ENCODE measurements around the gene SIGLEC15.

The SIGLEC15 gene

DNA sequence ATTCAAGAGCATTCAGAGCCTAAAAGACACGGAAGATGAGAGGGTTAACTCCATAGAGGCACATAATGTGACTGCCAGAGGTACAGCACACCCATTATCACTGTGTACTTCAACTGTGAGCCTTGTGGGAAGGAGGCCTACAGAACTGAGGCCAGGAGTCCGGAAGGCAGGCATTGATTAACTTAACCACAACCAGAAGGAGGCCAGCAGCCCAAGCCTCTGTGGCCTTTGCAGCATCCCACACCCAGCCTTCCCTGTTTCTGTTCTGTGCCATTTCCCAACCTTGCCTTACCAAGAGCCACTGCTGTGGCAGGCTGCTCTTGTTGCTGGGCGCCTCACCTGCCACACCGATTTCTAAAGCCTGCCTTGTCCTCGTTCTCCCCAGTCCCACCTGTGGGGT is 27.2 kb downstream of the SIGLEC15 start:
- H3K9ac ChIP-seq (ENCODE audit: low read length), result no peak overlapping the region
- no peak overlapping the region for H3K4me3 ChIP-seq (ENCODE audit: low read length)
- no peaks in the 10 kb centered on the region for H3K79me2 ChIP-seq (ENCODE audit: low read length)
- no peak overlapping the region for H3K4me2 ChIP-seq (ENCODE audit: low read depth, low read length)
- no peak overlapping the region for H2AFZ ChIP-seq (ENCODE audit: low read length)
- no peaks in the 10 kb centered on the region for H3K9me3 ChIP-seq (replicated peaks; ENCODE audit: insufficient read depth, low read length)
- no peaks in the 10 kb centered on the region for H3K4me1 ChIP-seq (ENCODE audit: low read length)
- H3F3A ChIP-seq (ENCODE audit: insufficient read depth, low read length), result no peaks in the 10 kb centered on the region
- H3K9me2 ChIP-seq (replicated peaks; ENCODE audit: insufficient read depth, low read length), result no peaks in the 10 kb centered on the region
- DNase-seq, result no peak
- H3K36me3 ChIP-seq (replicated peaks; ENCODE audit: insufficient read depth, low read length), result no peaks in the 10 kb centered on the region
- no peaks in the 10 kb centered on the region for H3K27me3 ChIP-seq (replicated peaks; ENCODE audit: insufficient read depth, low read length)
- TF ChIP-seq, protein P1, sequence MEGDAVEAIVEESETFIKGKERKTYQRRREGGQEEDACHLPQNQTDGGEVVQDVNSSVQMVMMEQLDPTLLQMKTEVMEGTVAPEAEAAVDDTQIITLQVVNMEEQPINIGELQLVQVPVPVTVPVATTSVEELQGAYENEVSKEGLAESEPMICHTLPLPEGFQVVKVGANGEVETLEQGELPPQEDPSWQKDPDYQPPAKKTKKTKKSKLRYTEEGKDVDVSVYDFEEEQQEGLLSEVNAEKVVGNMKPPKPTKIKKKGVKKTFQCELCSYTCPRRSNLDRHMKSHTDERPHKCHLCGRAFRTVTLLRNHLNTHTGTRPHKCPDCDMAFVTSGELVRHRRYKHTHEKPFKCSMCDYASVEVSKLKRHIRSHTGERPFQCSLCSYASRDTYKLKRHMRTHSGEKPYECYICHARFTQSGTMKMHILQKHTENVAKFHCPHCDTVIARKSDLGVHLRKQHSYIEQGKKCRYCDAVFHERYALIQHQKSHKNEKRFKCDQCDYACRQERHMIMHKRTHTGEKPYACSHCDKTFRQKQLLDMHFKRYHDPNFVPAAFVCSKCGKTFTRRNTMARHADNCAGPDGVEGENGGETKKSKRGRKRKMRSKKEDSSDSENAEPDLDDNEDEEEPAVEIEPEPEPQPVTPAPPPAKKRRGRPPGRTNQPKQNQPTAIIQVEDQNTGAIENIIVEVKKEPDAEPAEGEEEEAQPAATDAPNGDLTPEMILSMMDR (IDR thresholded peaks at IDR 0.05; ENCODE audit: low read length), result no peak
- TF ChIP-seq EZH2 (optimal IDR thresholded peaks at IDR 0.05; ENCODE audit: low read depth, low read length) (no peak), EZH2phosphoT487 (IDR thresholded peaks at IDR 0.05; ENCODE audit: low read length) (no peak)
- H4K20me1 ChIP-seq (ENCODE audit: insufficient read depth, low read length), result no peaks in the 10 kb centered on the region
- H3K27ac ChIP-seq (ENCODE audit: low read length), result no peak overlapping the region

DNA sequence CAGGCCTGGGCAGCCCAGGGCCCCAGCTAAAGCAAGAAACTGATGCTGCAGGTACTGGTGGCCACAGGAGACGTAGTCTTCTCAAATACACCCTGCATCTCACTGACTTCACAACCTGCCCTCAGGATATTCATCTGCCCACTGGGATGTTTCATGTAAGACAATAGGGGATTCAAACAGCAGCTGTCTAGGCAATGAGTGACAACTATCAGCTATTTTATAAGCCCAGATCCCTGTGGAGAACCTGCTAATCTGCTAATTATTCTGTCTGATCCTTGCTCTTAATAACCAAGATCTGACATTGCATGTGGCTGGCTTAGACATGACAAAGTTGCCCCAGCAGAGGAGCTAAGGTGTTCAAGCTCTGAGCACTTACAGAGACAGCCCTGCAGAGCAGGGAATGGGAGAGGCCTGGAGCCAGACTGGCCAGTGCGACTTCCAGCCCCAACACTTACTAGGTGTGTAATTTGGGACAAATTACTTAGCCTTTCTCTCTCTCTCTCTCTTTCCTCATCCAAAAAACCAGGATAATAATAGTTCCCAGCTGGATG is 28.6 kb downstream of the SIGLEC15 start:
- H3K36me3 ChIP-seq (replicated peaks; ENCODE audit: insufficient read depth, low read length), result no peaks in the 10 kb centered on the region
- H3K9ac ChIP-seq (ENCODE audit: low read length), result no peak overlapping the region
- H3K4me1 ChIP-seq (ENCODE audit: low read length), result no peaks in the 10 kb centered on the region
- H3F3A ChIP-seq (ENCODE audit: insufficient read depth, low read length), result no peaks in the 10 kb centered on the region
- no peaks in the 10 kb centered on the region for H4K20me1 ChIP-seq (ENCODE audit: insufficient read depth, low read length)
- H3K4me2 ChIP-seq (ENCODE audit: low read depth, low read length), result no peak overlapping the region
- H3K9me2 ChIP-seq (replicated peaks; ENCODE audit: insufficient read depth, low read length), result no peaks in the 10 kb centered on the region
- TF ChIP-seq, protein P1 (IDR thresholded peaks at IDR 0.05; ENCODE audit: low read length), result no peak
- TF ChIP-seq EZH2 (optimal IDR thresholded peaks at IDR 0.05; ENCODE audit: low read depth, low read length) (no peak), EZH2phosphoT487 (IDR thresholded peaks at IDR 0.05; ENCODE audit: low read length) (no peak)
- H2AFZ ChIP-seq (ENCODE audit: low read length), result no peak overlapping the region
- no peak overlapping the region for H3K4me3 ChIP-seq (ENCODE audit: low read length)
- no peaks in the 10 kb centered on the region for H3K9me3 ChIP-seq (replicated peaks; ENCODE audit: insufficient read depth, low read length)
- no peak for DNase-seq
- H3K27ac ChIP-seq (ENCODE audit: low read length), result no peak overlapping the region
- H3K79me2 ChIP-seq (ENCODE audit: low read length), result no peaks in the 10 kb centered on the region
- no peaks in the 10 kb centered on the region for H3K27me3 ChIP-seq (replicated peaks; ENCODE audit: insufficient read depth, low read length)

DNA sequence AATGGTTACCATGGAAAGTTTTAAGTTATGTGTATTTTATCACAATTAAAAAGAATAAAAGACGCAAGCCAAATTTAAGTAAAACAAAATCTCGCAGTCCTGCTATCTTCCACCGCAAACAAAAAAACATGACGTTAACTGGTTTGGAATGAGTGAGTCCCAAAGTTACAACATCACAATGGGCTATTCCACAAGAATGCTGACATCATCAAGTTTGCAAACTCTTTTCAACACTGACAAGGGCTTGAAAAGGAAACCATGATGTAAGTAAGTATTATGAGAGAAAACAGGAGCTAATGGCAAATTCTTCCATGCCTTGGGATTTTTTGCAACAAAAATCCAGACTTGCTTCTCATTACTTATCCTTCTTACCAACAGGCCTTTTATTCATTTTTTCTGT is 31.1 kb downstream of the SIGLEC15 start:
- no peaks in the 10 kb centered on the region for H3K36me3 ChIP-seq (replicated peaks; ENCODE audit: insufficient read depth, low read length)
- H3K27ac ChIP-seq (ENCODE audit: low read length), result no peak overlapping the region
- TF ChIP-seq, protein P1 (IDR thresholded peaks at IDR 0.05; ENCODE audit: low read length), result no peak
- no peak for TF ChIP-seq EZH2 (optimal IDR thresholded peaks at IDR 0.05; ENCODE audit: low read depth, low read length)
- no peak for TF ChIP-seq EZH2phosphoT487 (IDR thresholded peaks at IDR 0.05; ENCODE audit: low read length)
- H3K79me2 ChIP-seq (ENCODE audit: low read length), result no peaks in the 10 kb centered on the region
- no peaks in the 10 kb centered on the region for H3K9me2 ChIP-seq (replicated peaks; ENCODE audit: insufficient read depth, low read length)
- H3K27me3 ChIP-seq (replicated peaks; ENCODE audit: insufficient read depth, low read length), result no peaks in the 10 kb centered on the region
- H3K4me2 ChIP-seq (ENCODE audit: low read depth, low read length), result no peak overlapping the region
- DNase-seq, result no peak
- no peaks in the 10 kb centered on the region for H3K9me3 ChIP-seq (replicated peaks; ENCODE audit: insufficient read depth, low read length)
- H3F3A ChIP-seq (ENCODE audit: insufficient read depth, low read length), result no peaks in the 10 kb centered on the region
- H2AFZ ChIP-seq (ENCODE audit: low read length), result no peak overlapping the region
- no peak overlapping the region for H3K4me3 ChIP-seq (ENCODE audit: low read length)
- no peaks in the 10 kb centered on the region for H3K4me1 ChIP-seq (ENCODE audit: low read length)
- H4K20me1 ChIP-seq (ENCODE audit: insufficient read depth, low read length), result no peaks in the 10 kb centered on the region
- H3K9ac ChIP-seq (ENCODE audit: low read length), result no peak overlapping the region
